Upper lobe of right lung (tissue), 1 donor: ENCODE results near the gene MRPS14. TPM values are rescaled to one million over a fixed set of nuclear protein-coding genes. Genes with fewer than 3 reads are reported as not detected.

Experiments
- ATAC-seq: fragments of 200-7000 bp; cut with Tn5 transposase; one replicate; pipeline ENCODE4 v1.9.1; 2020; ENCODE audit warnings: mild to moderate bottlenecking, moderate library complexity
- DNase-seq: peaks from one replicate; pipeline ENCODE4 v3.0.0-alpha.2; 2020
- H3K27ac ChIP-seq: fragments of 200-600 bp; one replicate; pipeline ENCODE4 v1.8.0; 2022
- H3K27me3 ChIP-seq: fragments of 200-600 bp; one replicate; pipeline ENCODE4 v1.8.0; 2022; ENCODE audit warnings: mild to moderate bottlenecking
- H3K36me3 ChIP-seq: fragments of 200-600 bp; one replicate; pipeline ENCODE4 v1.8.0; 2022
- H3K4me1 ChIP-seq: fragments of 200-600 bp; one replicate; pipeline ENCODE4 v1.8.0; 2022
- H3K4me3 ChIP-seq: fragments of 200-600 bp; one replicate; pipeline ENCODE4 v1.8.0; 2022; ENCODE audit warnings: mild to moderate bottlenecking
- H3K9me3 ChIP-seq: fragments of 200-600 bp; one replicate; pipeline ENCODE4 v1.8.0; 2022
- intact Hi-C: fragments of 100-400 bp; cut with DNase I; formaldehyde crosslinking; loops from one replicate; pipeline ENCODE4 v1.11.0; 2022
- long read RNA-seq: library from polyadenylated mRNA; unstranded; transcript quantifications from one replicate; pipeline ENCODE4 v2.0.0, GENCODE V29; 2021
- total RNA-seq: library from RNA; stranded (reverse); fragmentation: NEBNext Ultra II Directional; extraction: Animal tissue kit (Norgen Biotek cat#: 25700); gene quantifications from one replicate; pipeline ENCODE4 v1.2.1, GENCODE V29; 2021
- TF ChIP-seq, protein P1 (sequence below): fragments of 200-600 bp; IDR thresholded peaks from one replicate; pipeline ENCODE4 v1.8.0; 2022; ENCODE audit warnings: antibody characterized with exemption
- donor health status: DM: no; HTN: yes; CAD: no; lungs with severe emphysema.

Gene MRPS14
- 28.1 TPM for total RNA-seq
- long read RNA-seq, transcript MRPS14-202 (3 exons, 2,115 nt): major isoform, 20 of 22 reads
- long read RNA-seq, partial matches to known transcripts: 0 of 22 reads
- long read RNA-seq, other reads (novel, unspliced or antisense): 1 of 22 reads

GRCh38 chr1:175023043-175023921 lies at the start of gene MRPS14:
Gene MRPS14 (minus strand): TSS chr1:175023425. CDS start chr1:175023408, 17 bp downstream.
- DNase-seq (peak; percentile 98), ATAC-seq (peak; percentile 100)
- TF ChIP-seq, protein P1, sequence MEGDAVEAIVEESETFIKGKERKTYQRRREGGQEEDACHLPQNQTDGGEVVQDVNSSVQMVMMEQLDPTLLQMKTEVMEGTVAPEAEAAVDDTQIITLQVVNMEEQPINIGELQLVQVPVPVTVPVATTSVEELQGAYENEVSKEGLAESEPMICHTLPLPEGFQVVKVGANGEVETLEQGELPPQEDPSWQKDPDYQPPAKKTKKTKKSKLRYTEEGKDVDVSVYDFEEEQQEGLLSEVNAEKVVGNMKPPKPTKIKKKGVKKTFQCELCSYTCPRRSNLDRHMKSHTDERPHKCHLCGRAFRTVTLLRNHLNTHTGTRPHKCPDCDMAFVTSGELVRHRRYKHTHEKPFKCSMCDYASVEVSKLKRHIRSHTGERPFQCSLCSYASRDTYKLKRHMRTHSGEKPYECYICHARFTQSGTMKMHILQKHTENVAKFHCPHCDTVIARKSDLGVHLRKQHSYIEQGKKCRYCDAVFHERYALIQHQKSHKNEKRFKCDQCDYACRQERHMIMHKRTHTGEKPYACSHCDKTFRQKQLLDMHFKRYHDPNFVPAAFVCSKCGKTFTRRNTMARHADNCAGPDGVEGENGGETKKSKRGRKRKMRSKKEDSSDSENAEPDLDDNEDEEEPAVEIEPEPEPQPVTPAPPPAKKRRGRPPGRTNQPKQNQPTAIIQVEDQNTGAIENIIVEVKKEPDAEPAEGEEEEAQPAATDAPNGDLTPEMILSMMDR: no peak
- no peaks in the 10 kb centered on the region for H3K9me3 ChIP-seq
- peak within 1 kb of the TSS; percentile 81 for H3K4me3 ChIP-seq
- peaks cover 3% of the 10 kb centered on the region for H3K36me3 ChIP-seq
- intact Hi-C loops: no loop called here
- no peaks in the 10 kb centered on the region for H3K4me1 ChIP-seq
- no peaks in the 10 kb centered on the region for H3K27me3 ChIP-seq
- peak within 1 kb of the TSS; percentile 82 for H3K27ac ChIP-seq

DNA sequence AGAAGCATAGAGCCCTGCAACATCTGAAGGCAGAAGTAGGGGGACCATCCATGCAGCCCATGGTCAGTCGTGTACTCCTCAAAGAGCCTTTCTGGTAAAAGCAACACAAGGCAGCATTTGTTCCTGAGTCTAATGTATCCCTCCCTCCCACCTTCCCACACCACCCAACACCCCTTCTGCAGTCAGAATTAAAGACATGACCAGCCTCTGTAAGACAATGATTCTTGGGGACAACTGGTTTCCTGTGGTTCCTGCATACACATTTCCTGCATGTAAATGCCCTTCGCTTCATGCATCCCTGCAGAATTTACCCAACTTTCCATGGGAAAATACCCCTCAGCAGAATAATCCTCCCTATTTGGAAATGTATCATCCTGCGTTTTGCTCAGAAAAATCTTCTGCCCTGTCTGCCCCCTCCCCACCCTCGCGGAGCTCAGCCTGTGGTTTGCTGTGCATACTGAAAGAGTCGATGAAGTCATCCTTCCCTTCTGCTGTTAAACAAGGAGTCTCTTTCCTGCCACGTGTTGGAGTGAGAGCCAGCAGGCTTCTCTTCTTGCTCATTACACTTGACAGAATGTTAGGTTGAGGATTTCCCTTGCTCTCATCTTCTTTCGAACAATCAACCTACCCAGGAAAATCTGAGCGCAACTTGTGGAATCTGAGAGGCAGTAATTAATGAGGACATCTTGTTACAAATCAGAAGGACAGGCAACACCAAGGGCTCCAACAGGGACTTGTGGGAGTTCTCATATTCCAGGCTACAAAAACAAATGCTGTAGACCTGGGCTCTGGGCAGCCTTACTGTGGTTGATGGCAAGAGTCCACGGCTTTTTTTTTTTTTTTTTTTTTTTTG lies 49.1 kb upstream of the MRPS14 start:
- no peaks in the 10 kb centered on the region for H3K9me3 ChIP-seq
- peaks cover 6% of the 10 kb centered on the region for H3K4me1 ChIP-seq
- peak; percentile 47 for ATAC-seq
- no peaks in the 10 kb centered on the region for H3K36me3 ChIP-seq
- H3K27me3 ChIP-seq: no peaks in the 10 kb centered on the region
- DNase-seq: no peak
- H3K4me3 ChIP-seq: no peak overlapping the region
- TF ChIP-seq, protein P1: no peak
- intact Hi-C loops: no loop called here
- H3K27ac ChIP-seq: no peak overlapping the region

DNA sequence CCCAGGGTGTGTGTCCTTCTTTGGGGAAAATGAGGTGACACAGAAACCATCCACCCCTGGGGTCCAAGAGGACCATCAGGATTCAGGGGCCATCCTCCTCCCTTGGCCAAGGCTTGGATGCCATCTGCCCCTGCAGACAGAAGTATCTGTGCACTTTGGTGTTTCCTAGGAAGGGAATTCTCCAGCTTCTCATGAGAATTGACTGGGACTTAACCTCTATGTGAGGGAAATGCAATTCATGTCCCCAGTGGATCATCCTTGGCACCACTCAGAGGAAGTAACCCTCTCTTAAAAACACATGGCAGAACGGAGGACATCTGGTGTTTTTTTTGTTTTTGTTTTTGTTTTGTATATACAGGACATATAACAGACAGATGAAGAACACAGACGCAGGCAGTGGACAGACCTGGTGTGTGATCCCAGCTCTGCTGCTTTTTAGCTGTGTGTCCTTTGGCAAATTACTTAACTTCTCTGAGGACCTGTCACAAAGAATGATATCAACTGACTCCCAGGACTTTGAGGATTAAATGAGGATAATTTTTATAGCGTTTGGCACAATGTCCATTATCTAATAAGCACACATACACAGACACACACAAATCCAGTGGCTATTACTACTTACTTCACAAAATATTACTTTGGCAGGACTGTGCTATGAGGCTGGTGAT lies 48.2 kb upstream of the MRPS14 start:
- DNase-seq (no peak), ATAC-seq (no peak)
- Histone ChIP-seq H3K36me3 (no peaks in the 10 kb centered on the region), H3K4me3 (no peak overlapping the region), H3K4me1 (peaks cover 6% of the 10 kb centered on the region), H3K27me3 (no peaks in the 10 kb centered on the region), H3K9me3 (no peaks in the 10 kb centered on the region), H3K27ac (no peak overlapping the region)
- TF ChIP-seq, protein P1: no peak
- intact Hi-C loops: no loop called here

DNA sequence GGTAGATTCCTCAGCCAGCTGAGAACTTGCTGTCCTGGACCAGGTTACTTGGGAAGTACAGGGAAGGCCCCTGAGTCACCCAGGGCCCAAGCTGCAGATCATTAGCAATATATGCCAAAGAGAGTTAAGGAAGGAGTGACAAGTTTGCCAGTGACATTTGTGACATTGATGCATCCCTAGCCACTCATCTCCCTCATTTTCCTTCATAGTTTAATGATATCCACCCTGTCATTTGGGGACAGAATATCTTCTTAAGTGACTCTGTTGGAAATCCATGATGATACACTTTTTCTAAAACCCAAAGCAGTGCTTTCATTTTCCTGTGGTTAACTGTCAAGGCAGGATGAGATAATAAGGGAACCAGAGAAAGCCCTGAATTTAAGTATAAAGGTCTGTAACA lies 47.6 kb upstream of the MRPS14 start:
- peaks cover 6% of the 10 kb centered on the region for H3K4me1 ChIP-seq
- no peak for DNase-seq
- TF ChIP-seq, protein P1: no peak
- H3K4me3 ChIP-seq: no peak overlapping the region
- no peaks in the 10 kb centered on the region for H3K36me3 ChIP-seq
- ATAC-seq: no peak
- intact Hi-C loops: no loop called here
- no peak overlapping the region for H3K27ac ChIP-seq
- no peaks in the 10 kb centered on the region for H3K9me3 ChIP-seq
- no peaks in the 10 kb centered on the region for H3K27me3 ChIP-seq

DNA sequence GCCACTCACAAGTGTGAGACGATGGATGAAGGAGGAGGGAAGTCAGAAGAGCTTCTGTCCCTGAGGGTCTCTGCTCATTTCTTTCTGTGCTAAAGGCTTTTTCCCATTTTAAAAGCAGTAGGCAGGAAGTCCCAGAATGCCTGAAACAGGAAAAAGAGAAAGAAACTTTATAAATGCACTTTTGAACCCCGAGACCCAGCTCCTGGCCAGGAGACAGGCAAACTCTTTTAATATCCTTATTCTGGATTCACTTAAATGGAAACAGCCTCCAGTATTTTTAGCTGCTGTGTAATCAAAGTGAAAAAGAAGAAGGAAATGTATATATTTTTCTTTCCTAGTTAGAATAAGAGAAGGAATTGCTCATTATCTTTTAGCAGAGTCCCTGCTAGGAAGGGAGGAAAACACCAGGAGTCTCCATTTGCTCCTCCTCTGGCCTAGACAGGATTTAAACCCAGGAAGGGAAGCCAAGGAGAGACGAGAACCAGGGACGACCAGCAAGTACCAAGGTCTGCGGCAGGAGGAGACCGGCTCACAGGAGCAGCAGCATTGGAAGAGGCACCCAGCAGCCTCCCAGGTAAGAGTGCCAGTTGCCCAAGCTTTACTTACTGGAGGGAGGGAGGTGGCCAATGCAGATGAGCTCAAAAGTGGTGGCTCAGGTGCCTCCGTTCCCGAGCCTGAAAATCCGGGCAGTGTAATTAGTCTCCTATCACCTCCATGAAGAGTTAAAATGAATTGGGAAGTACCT lies 44.3 kb upstream of the MRPS14 start, which contains the start of gene TNN:
Gene TNN (plus strand): TSS at position 472 of the 745 bp plus-strand sequence. CDS start 9,586 bp downstream, outside the sequence.
- Histone ChIP-seq H3K27me3 (no peaks in the 10 kb centered on the region), H3K36me3 (no peaks in the 10 kb centered on the region), H3K4me1 (peaks cover under 1% of the 10 kb centered on the region), H3K4me3 (no peak within 1 kb of the TSS), H3K27ac (no peak within 1 kb of the TSS), H3K9me3 (no peaks in the 10 kb centered on the region)
- TF ChIP-seq, protein P1: no peak
- ATAC-seq (no peak), DNase-seq (no peak)
- intact Hi-C loops: no loop called here
